HepG2 (cell line): ENCODE data around the gene PFDN1. TPM values are rescaled to one million over a fixed set of nuclear protein-coding genes. Genes with fewer than 3 reads are reported as not detected.

Source experiments
- ATAC-seq: fragments of 200-7000 bp; cut with Tn5 transposase; 3 replicates; pipeline ENCODE4 v1.9.1; 2020; ENCODE audit warnings: mild to moderate bottlenecking, moderate library complexity
- BruUV-seq: library from RNA; stranded (reverse); fragments of 400-500 nt; replicated peaks from 2 replicates; lab custom pipeline; 2021; lab: Mats Ljungman, UMichigan
- CTCF ChIA-PET: fragments of 300-600 bp; formaldehyde crosslinking; extraction: SDS; loops from one replicate; lab custom pipeline; 2021; ENCODE audit warnings: low total read pairs, inconsistent platforms, low intra/inter-chr PET ratio; lab: Yijun Ruan, JAX
- POLR2A ChIA-PET: fragments of 350-600 bp; sonication (Branson Sonifier 250); formaldehyde crosslinking; loops from one replicate; lab custom pipeline; 2020; ENCODE audit warnings: antibody characterized with exemption, inconsistent platforms; lab: Yijun Ruan, JAX
- DNase-seq: peaks from one replicate; pipeline ENCODE4 v3.0.0-alpha.2; 2015; ENCODE audit warnings: low spot score
- FAIRE-seq: peaks from 3 replicates; lab custom pipeline; 2011; peaks lifted over from hg19 to GRCh38; lab: Jason Lieb, UNC
- H2AFZ ChIP-seq: one replicate; pipeline ENCODE4 v1.6.1; 2011; ENCODE audit warnings: low read length, inconsistent platforms
- H3K27ac ChIP-seq: fragments of 300-600 bp; 3 replicates; pipeline ENCODE4 v1.8.0; 2011; ENCODE audit warnings: mixed run types, mild to moderate bottlenecking, mixed read lengths, low read length, inconsistent platforms; ENCODE audit not compliant: insufficient read depth; ENCODE audit errors: extremely low read length
- H3K27me3 ChIP-seq, 2 experiments: fragments of 200-600 bp in 1 of 2; 2 replicates in 1 of 2; 3 replicates in 1 of 2; pipeline versions ENCODE4 v1.6.0 to v1.8.0; 2011; ENCODE audit warnings: low read length in 2 of 2, mild to moderate bottlenecking in 2 of 2, moderate library complexity in 2 of 2, inconsistent platforms in 1 of 2; ENCODE audit not compliant: insufficient read depth in 2 of 2, control insufficient read depth in 1 of 2
- H3K36me3 ChIP-seq, 2 experiments: fragments of 200-600 bp in 1 of 2; replicated peaks in 1 of 2; 2 replicates in 1 of 2; 3 replicates in 1 of 2; pipeline versions ENCODE4 v1.5.1 to v1.8.0; 2011; ENCODE audit warnings: low read length in 2 of 2, inconsistent platforms in 1 of 2; ENCODE audit not compliant: insufficient read depth in 2 of 2, control insufficient read depth in 1 of 2
- H3K4me1 ChIP-seq: 2 replicates; pipeline ENCODE4 v1.5.1; 2012; ENCODE audit warnings: low read length, inconsistent platforms; ENCODE audit not compliant: insufficient read depth
- H3K4me2 ChIP-seq: 2 replicates; pipeline ENCODE4 v1.6.0; 2011; ENCODE audit warnings: low read depth, low read length, inconsistent platforms
- H3K4me3 ChIP-seq, 3 experiments: fragments of 200-600 bp in 1 of 3; sonication (generic), shearing (Covaris generic) in 1 of 3; replicated peaks in 1 of 3; 2 replicates each; pipeline ENCODE4 v1.5.1; 2011 to 2016; ENCODE audit warnings: low read length in 3 of 3, inconsistent platforms in 2 of 3, low read depth in 2 of 3, mild to moderate bottlenecking in 2 of 3, control low read depth in 1 of 3, mixed read lengths in 1 of 3; ENCODE audit not compliant: insufficient read depth in 1 of 3
- H3K79me2 ChIP-seq: one replicate; pipeline ENCODE4 v1.6.1; 2011; ENCODE audit warnings: low read length, inconsistent platforms; ENCODE audit not compliant: insufficient read depth
- H3K9ac ChIP-seq: 2 replicates; pipeline ENCODE4 v1.6.0; 2011; ENCODE audit warnings: mild to moderate bottlenecking, low read depth, low read length, inconsistent platforms; ENCODE audit not compliant: insufficient read depth
- H3K9me3 ChIP-seq: 2 replicates; pipeline ENCODE4 v1.5.1; 2012; ENCODE audit warnings: mild to moderate bottlenecking, low read length
- H4K20me1 ChIP-seq: 2 replicates; pipeline ENCODE4 v1.6.0; 2011; ENCODE audit warnings: inconsistent platforms, mild to moderate bottlenecking, low read length, moderate library complexity; ENCODE audit not compliant: insufficient read depth
- AGO2 ChIP-seq: fragments of 200-400 bp; formaldehyde crosslinking; optimal IDR thresholded peaks from 2 replicates; pipeline ENCODE3; 2017; ENCODE audit warnings: mild to moderate bottlenecking, low read depth, low read length, moderate library complexity
- CREBL2 ChIP-seq: sonication (generic); formaldehyde crosslinking; IDR thresholded peaks from 2 replicates; pipeline ENCODE4 v1.8.1; 2023; ENCODE audit warnings: missing genetic modification reagents, mild to moderate bottlenecking, borderline replicate concordance
- HDAC6 ChIP-seq: fragments of 200-600 bp; sonication (generic); IDR thresholded peaks from 2 replicates; pipeline ENCODE4 v1.7.0; 2017; ENCODE audit warnings: mild to moderate bottlenecking, antibody characterized with exemption, low read length, low read depth
- ISL2 ChIP-seq: sonication (generic); formaldehyde crosslinking; IDR thresholded peaks from 2 replicates; pipeline ENCODE4 v1.5.0; 2020; ENCODE audit warnings: missing genetic modification reagents
- MAFG ChIP-seq: sonication (generic); formaldehyde crosslinking; IDR thresholded peaks from 2 replicates; pipeline ENCODE4 v1.5.1; 2020; ENCODE audit warnings: mild to moderate bottlenecking, missing genetic modification reagents
- MAFK ChIP-seq, 2 experiments: IDR thresholded peaks in 1 of 2; conservative IDR thresholded peaks in 1 of 2; 2 replicates each; pipeline ENCODE4 v1.6.1; 2011; ENCODE audit warnings: improper control_type of control experiment in 2 of 2, low read length in 2 of 2
- MTA3 ChIP-seq: sonication (generic); formaldehyde crosslinking; IDR thresholded peaks from 2 replicates; pipeline ENCODE4 v1.4.0; 2020; ENCODE audit warnings: missing genetic modification reagents
- MTF2 ChIP-seq: sonication (generic); formaldehyde crosslinking; IDR thresholded peaks from 2 replicates; pipeline ENCODE4 v1.5.0; 2020; ENCODE audit warnings: missing genetic modification reagents, borderline replicate concordance
- SALL2 ChIP-seq: sonication (generic); formaldehyde crosslinking; IDR thresholded peaks from 2 replicates; pipeline ENCODE4 v1.8.1; 2023; ENCODE audit warnings: mild to moderate bottlenecking, missing genetic modification reagents, inconsistent platforms
- SRF ChIP-seq: IDR thresholded peaks from 2 replicates; pipeline ENCODE4 v1.6.1; 2011; ENCODE audit warnings: mild to moderate bottlenecking, low read depth, low read length, moderate library complexity
- TCF12 ChIP-seq, 2 experiments: fragments of 450-650 bp in 1 of 2; sonication (generic) in 1 of 2; formaldehyde crosslinking in 1 of 2; IDR thresholded peaks; 2 replicates each; pipeline versions ENCODE4 v1.6.1 to v1.8.0; 2017 to 2022; ENCODE audit warnings: antibody characterized with exemption in 1 of 2, mild to moderate bottlenecking in 1 of 2, missing genetic modification reagents in 1 of 2, moderate library complexity in 1 of 2
- YEATS4 ChIP-seq: sonication (generic); formaldehyde crosslinking; IDR thresholded peaks from 2 replicates; pipeline ENCODE4 v1.4.0; 2020; ENCODE audit warnings: missing genetic modification reagents, borderline replicate concordance
- ZNF292 ChIP-seq: sonication (generic); formaldehyde crosslinking; IDR thresholded peaks from 2 replicates; pipeline ENCODE4 v1.8.1; 2022; ENCODE audit warnings: mild to moderate bottlenecking, low read depth, missing genetic modification reagents, borderline replicate concordance
- ZNF598 ChIP-seq: sonication (generic); formaldehyde crosslinking; IDR thresholded peaks from 2 replicates; pipeline ENCODE4 v1.5.1; 2020; ENCODE audit warnings: mild to moderate bottlenecking, missing genetic modification reagents, borderline replicate concordance
- ZNF782 ChIP-seq: sonication (generic); formaldehyde crosslinking; IDR thresholded peaks from 2 replicates; pipeline ENCODE4 v1.4.0; 2020; ENCODE audit warnings: missing genetic modification reagents, mild to moderate bottlenecking, borderline replicate concordance
- ZSCAN31 ChIP-seq: sonication (generic); formaldehyde crosslinking; IDR thresholded peaks from 2 replicates; pipeline ENCODE4 v1.5.0; 2020; ENCODE audit warnings: low read depth, mild to moderate bottlenecking, missing genetic modification reagents
- WGBS: methylation state at CpG from one replicate; pipeline ENCODE4 v1.1.6; 2017; ENCODE audit warnings: low lambda C conversion rate; 5-methylcytosine and 5-hydroxymethylcytosine counted together
- in situ Hi-C: cut with HindIII; loops from 2 replicates; pipeline ENCODE4 v1.10.0; 2017; ENCODE audit warnings: low pct_unique_long_range_greater_than_20kb; ENCODE audit not compliant: extremely low pct_ligation_motif_present
- intact Hi-C: fragments of 100-400 bp; cut with micrococcal nuclease; formaldehyde crosslinking; loops from one replicate; pipeline ENCODE4 v1.10.0; 2022; ENCODE audit not compliant: unreplicated experiment
- polyA plus RNA-seq, 8 experiments: library from polyadenylated mRNA; depleted of rRNA in 3 of 8; stranded (reverse) in 7 of 8; unstranded in 1 of 8; fragments of >200 nt; fragmentation: Illumina TruSeq in 4 of 8; extraction: Trizol in 4 of 8; gene quantifications; 2 replicates each; pipeline versions ENCODE4 v1.2.1 to v1.2.3, GENCODE V29; 2011 to 2016; ENCODE audit warnings: low read depth in 4 of 8, missing spikeins in 1 of 8, mixed read lengths in 1 of 8; ENCODE audit not compliant: insufficient read depth in 1 of 8
- total RNA-seq, 5 experiments: library from RNA; depleted of rRNA; stranded (reverse); fragments of >200 nt; fragmentation: Illumina TruSeq; extraction: Trizol; gene quantifications; 2 replicates each; pipeline ENCODE4 v1.2.3, GENCODE V29; 2016; ENCODE audit warnings: low read depth in 1 of 5
- TF ChIP-seq, protein P1 (sequence below): sonication (generic); formaldehyde crosslinking; IDR thresholded peaks from 2 replicates; pipeline ENCODE4 v1.4.0; 2020; ENCODE audit warnings: missing genetic modification reagents, borderline replicate concordance

Gene PFDN1
- total and polyA plus RNA-seq, 2 of the 13 experiments (the other 11 are each of a cell fraction or from before 2014, with no cell fraction given): 67.2 to 70.8 TPM

- TF ChIP-seq ZNF292: no peak
- TF ChIP-seq CREBL2: no peak
- TF ChIP-seq SALL2 (CRISPR knock-in tag): no peak
- no peak for TF ChIP-seq ZSCAN31
These were observed 105.9 kb downstream of the PFDN1 start (continued) for GRCh38 chr5:140197023-140197422.

DNA sequence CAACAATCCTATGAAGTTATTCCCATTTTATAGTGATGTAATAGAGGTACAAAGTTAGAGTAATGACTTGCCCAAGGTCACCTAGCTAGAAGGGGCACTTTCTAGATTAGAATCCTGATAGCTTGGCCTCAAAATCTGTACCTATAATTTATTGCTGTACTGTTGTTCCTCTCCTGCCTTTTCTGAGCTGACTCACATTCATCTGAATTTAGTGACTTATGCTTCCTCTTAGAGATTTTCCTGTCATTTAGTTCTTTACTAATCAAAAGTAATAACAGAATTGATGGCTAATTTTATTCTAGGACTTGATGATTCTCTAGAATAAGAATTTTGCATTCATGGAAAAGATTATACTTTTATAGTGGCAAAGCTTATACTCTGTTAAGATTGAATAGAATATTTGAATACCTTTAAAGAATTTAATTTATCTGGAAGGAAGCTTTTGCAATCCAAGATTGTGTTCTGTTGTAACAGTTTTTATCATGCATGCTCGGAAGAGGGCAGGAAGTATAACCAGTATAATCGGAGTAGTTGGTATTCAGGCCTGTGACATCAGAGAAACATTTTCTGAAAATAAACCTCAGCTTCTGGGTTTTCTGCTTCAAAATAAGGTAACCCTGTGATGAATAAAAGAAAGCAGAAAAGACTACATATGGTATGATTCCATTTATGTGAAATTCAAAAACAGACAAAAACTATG, 106.6 kb downstream of the PFDN1 start:
- Histone ChIP-seq H3K36me3 (peaks cover 4 to 19% of the 10 kb centered on the region in 2 experiments), H3K79me2 (peaks cover 2% of the 10 kb centered on the region), H4K20me1 (no peaks in the 10 kb centered on the region), H3K9me3 (no peaks in the 10 kb centered on the region), H3K27ac (no peak overlapping the region), H2AFZ (no peak overlapping the region), H3K27me3 (no peaks in the 10 kb centered on the region), H3K4me3 (no peak overlapping the region), H3K4me1 (peaks cover 59% of the 10 kb centered on the region), H3K4me2 (no peak overlapping the region), H3K9ac (no peak overlapping the region)
- BruUV-seq: no TSS peak
- ChIA-PET CTCF (no interaction called here), POLR2A (no interaction called here)
- in situ Hi-C loops: no loop called here
- DNase-seq: no peak
- ATAC-seq: no peak
- FAIRE-seq: no peak
- intact Hi-C loops: no loop called here
- WGBS: 96% methylated on average over 2 of the region's 2 CpGs
- TF ChIP-seq ZNF782 (CRISPR knock-in tag): no peak
- no peak for TF ChIP-seq MAFG
- TF ChIP-seq ZNF598 (CRISPR knock-in tag): no peak
- TF ChIP-seq SRF: no peak
- no peak for TF ChIP-seq MTF2 (CRISPR knock-in tag)
- TF ChIP-seq MTA3 (CRISPR knock-in tag): no peak
- TF ChIP-seq AGO2: no peak
- TF ChIP-seq, protein P1, sequence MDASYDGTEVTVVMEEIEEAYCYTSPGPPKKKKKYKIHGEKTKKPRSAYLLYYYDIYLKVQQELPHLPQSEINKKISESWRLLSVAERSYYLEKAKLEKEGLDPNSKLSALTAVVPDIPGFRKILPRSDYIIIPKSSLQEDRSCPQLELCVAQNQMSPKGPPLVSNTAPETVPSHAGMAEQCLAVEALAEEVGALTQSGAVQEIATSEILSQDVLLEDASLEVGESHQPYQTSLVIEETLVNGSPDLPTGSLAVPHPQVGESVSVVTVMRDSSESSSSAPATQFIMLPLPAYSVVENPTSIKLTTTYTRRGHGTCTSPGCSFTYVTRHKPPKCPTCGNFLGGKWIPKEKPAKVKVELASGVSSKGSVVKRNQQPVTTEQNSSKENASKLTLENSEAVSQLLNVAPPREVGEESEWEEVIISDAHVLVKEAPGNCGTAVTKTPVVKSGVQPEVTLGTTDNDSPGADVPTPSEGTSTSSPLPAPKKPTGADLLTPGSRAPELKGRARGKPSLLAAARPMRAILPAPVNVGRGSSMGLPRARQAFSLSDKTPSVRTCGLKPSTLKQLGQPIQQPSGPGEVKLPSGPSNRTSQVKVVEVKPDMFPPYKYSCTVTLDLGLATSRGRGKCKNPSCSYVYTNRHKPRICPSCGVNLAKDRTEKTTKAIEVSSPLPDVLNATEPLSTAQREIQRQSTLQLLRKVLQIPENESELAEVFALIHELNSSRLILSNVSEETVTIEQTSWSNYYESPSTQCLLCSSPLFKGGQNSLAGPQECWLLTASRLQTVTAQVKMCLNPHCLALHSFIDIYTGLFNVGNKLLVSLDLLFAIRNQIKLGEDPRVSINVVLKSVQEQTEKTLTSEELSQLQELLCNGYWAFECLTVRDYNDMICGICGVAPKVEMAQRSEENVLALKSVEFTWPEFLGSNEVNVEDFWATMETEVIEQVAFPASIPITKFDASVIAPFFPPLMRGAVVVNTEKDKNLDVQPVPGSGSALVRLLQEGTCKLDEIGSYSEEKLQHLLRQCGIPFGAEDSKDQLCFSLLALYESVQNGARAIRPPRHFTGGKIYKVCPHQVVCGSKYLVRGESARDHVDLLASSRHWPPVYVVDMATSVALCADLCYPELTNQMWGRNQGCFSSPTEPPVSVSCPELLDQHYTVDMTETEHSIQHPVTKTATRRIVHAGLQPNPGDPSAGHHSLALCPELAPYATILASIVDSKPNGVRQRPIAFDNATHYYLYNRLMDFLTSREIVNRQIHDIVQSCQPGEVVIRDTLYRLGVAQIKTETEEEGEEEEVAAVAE (CRISPR knock-in tag): no peak
- no peak for TF ChIP-seq TCF12 (IDR thresholded peaks at IDR 0.05)
- TF ChIP-seq TCF12 (CRISPR knock-in tag; IDR thresholded peaks at IDR 0.05): no peak
- TF ChIP-seq ISL2 (CRISPR knock-in tag): no peak
- no peak for TF ChIP-seq YEATS4
- TF ChIP-seq MAFK (conservative IDR thresholded peaks at IDR 0.05 in 1 of 2, IDR thresholded peaks at IDR 0.05 in 1 of 2; ENCODE audit: low read length in 2 of 2): no peak
- no peak for TF ChIP-seq HDAC6
